ENCODE data around the gene MRPL19.
"Not testable (repeated sequence)": the region's sequence is repeated elsewhere in the genome, so short reads cannot be mapped to it uniquely, and the experiment has no call there.

The MRPL19 gene

GRCh38 chr2:75667884-75668283, 21.3 kb downstream of the MRPL19 start:
- DNase-seq (ENCODE audit: low read depth), result no peak

GRCh38 chr2:75675423-75675822, 28.8 kb downstream of the MRPL19 start:
- DNase-seq (ENCODE audit: low read depth), result not testable (repeated sequence)

GRCh38 chr2:75675908-75676307, 29.3 kb downstream of the MRPL19 start:
- no peak for DNase-seq (ENCODE audit: low read depth)

DNA sequence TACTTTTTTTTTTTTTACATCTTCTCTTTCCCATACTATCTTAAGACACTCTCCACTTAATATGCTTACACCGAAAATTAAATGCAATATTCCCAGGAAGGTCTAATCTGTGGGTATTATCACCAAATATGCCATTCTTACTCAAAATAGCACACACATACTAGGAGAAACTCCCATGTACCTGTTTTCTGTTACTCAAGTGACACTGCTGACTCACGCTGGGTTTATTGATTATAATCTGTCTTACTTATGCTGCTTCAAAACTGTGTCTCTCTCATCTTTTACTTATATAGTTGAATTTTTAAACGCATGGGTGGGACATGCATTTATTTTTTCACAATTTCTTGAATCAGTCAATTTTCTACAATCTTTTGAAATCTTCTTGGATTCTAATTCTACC, 29.9 kb downstream of the MRPL19 start:
- no peak for DNase-seq (ENCODE audit: low read depth)

- DNase-seq (ENCODE audit: low read depth), result no peak
These were observed 33.0 kb downstream of the MRPL19 start for GRCh38 chr2:75679556-75679955.

- no peak for DNase-seq (ENCODE audit: low read depth)
These were observed 33.8 kb downstream of the MRPL19 start for GRCh38 chr2:75680402-75680801.

GRCh38 chr2:75683430-75683829, 36.8 kb downstream of the MRPL19 start:
- not testable (repeated sequence) for DNase-seq (ENCODE audit: low read depth)

GRCh38 chr2:75688196-75688595, 41.6 kb downstream of the MRPL19 start:
- no peak for DNase-seq (ENCODE audit: low read depth)

DNA sequence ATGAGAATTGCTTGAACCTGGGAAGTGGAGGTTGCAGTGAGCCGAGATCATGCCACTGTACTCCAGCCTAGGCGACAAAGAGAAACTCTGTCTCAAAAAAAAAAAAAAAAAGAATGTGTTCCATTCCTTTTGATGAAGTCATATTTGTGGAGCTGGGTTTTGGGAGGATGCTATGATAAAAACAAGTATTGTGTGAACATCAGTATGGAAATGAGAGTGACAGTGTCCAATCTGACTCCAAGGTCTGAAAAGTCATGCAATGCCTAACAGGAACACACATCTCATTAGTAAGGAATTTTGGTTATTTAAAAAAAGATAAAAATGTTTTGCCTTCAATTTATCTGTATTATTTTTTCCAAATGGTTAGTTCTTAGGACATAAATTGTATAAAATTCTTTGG, 52.3 kb downstream of the MRPL19 start:
- peak; percentile 33 for DNase-seq (ENCODE audit: low read depth)

GRCh38 chr2:75702593-75702992, 56.0 kb downstream of the MRPL19 start:
- no peak for DNase-seq (ENCODE audit: low read depth)

DNA sequence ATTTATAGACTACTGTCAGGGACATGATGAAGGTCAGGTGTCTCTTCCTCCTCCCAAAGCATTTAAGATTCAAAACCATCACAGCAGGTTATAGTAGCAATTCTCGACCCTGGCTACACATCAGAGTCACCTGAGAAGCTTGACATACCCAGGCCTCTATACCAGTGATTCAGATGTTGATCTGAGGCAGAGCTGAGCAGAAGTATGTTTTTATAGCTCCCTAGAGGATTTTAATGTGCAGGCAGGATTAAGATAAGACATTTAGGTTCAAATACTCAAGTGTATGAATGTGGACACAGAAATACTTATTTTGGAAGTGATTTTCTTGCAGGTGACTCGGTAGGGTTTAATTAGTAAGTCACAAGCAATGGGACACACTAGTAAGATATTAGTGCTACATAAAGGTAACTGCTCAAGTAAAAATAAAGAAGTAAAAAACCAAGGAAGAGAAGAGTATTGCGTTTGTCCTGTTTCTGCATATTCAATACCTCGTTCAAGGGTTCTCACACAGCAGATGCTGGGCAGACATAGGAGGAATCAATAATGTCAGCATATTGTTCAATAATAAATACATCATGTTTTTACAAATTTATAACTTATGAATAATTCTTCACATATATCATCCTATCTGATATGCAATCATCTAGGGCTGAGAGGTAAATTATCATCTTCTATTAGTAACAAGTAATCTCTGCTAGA, 57.2 kb downstream of the MRPL19 start:
- peak; percentile 11 for DNase-seq (ENCODE audit: low read depth)

- peak; percentile 60 for DNase-seq (ENCODE audit: low read depth)
These were observed 59.3 kb downstream of the MRPL19 start for GRCh38 chr2:75705921-75706320.

DNA sequence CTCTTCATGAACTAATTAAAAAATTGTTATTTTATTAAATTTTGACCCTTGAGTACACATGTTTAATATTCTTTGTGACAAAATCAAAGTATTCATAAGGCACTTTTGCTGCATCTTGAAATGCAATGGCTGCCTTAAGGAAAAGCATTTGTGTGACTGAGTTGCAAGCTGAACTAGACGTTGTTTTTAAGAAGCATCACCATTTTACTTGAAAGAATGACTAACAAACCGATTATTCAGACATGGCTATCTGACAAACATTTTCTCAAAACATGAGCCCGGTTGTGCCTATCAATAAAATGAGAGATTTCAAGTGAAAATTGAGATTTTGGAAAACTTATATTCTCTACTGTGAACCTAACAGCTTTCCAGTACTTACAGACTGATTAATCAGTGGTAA, 61.3 kb downstream of the MRPL19 start:
- peak; percentile 34 for DNase-seq (ENCODE audit: low read depth)

DNA sequence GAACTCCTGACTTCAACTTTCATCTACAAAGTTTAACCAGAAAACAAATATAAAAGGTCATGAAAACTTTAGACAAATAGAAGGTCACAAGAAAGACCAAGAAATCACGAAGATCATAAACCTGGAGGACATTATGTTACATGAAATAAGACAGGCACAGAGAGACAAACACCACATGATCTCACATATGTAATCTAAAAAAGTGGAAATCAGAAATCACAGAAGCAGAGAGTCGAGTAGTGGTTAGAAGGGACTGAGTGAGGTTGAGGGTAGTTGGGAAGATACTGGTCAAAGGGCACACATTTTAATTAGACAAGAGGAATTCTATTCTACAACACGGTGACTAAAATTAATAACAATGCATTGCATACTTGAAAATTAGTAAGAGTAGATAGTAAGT, 62.7 kb downstream of the MRPL19 start:
- DNase-seq (ENCODE audit: low read depth), result no peak

DNA sequence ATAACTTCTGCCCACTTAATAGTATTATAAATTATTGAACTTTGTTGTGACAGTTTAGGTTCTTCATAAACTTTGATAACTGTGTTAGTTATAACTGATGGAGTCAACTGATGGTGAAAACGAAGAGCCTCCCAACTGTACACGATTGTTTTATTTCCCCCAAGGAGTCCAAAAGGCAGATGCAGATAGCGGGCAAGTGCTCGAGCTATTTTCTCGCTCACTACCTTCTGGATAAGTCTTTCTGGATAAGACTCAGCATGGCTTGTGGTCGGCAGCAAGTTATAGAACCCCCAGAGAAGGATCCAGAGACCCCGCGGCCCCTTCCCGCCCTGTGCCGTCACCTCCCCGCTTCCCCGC, 63.6 kb downstream of the MRPL19 start:
- no peak for DNase-seq (ENCODE audit: low read depth)

- DNase-seq (ENCODE audit: low read depth), result peak; percentile 88
These were observed 64.1 kb downstream of the MRPL19 start, which contains the start of gene GCFC2 for GRCh38 chr2:75710577-75711253. Gene GCFC2, minus strand, starts transcription at chr2:75710915. Its CDS starts 60 bp downstream, at chr2:75710855.

- DNase-seq (ENCODE audit: low read depth), result not testable (repeated sequence)
These were observed 65.0 kb downstream of the MRPL19 start for GRCh38 chr2:75711590-75711989.

- DNase-seq (ENCODE audit: low read depth), result no peak
These were observed 69.8 kb downstream of the MRPL19 start for GRCh38 chr2:75716406-75716805.

- no peak for DNase-seq (ENCODE audit: low read depth)
These were observed 73.0 kb downstream of the MRPL19 start for GRCh38 chr2:75719616-75720015.

DNA sequence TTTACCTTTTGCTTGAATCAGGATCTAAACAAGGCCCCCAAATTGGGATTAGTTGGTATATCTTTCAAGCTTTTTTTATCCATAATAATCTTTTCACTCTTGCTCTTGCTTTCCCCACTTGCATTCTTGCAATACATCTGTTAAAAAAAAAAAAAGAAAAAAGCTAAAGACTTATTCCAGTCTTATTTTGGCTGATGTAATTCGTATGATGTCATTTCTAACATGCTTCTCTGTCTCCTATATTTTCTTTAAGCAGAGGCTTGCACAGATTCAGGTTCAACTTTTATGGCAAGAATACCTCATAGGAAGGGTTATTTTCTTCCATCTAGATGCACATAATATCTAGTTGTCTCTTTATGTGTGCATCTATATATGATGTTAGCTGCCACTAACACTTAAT, 73.9 kb downstream of the MRPL19 start:
- no peak for DNase-seq (ENCODE audit: low read depth)

- DNase-seq (ENCODE audit: low read depth), result no peak
These were observed 76.1 kb downstream of the MRPL19 start for GRCh38 chr2:75722687-75723086.

- no peak for DNase-seq (ENCODE audit: low read depth)
These were observed 82.2 kb downstream of the MRPL19 start for GRCh38 chr2:75728614-75729419.

- DNase-seq (ENCODE audit: low read depth), result no peak
These were observed 83.3 kb downstream of the MRPL19 start for GRCh38 chr2:75729861-75730260.
